ENCODE data around the gene SLC39A1.
"Not testable (repeated sequence)": the region's sequence is repeated elsewhere in the genome, so short reads cannot be mapped to it uniquely, and the experiment has no call there.

GRCh38 chr1:153979091-153979490 is 15.8 kb upstream of the SLC39A1 start:
- TF ChIP-seq TAF1 (IDR thresholded peaks at IDR 0.05; ENCODE audit: low read depth); CTCF (IDR thresholded peaks at IDR 0.05; ENCODE audit: poor library complexity, severe bottlenecking); EZH2 (IDR thresholded peaks at IDR 0.05; ENCODE audit: borderline replicate concordance, insufficient read depth, low read length, poor library complexity, severe bottlenecking); RAD21 (conservative IDR thresholded peaks at IDR 0.05); SMC3 (conservative IDR thresholded peaks at IDR 0.05; ENCODE audit: poor library complexity): not testable (repeated sequence)

Data from neural cell (in vitro differentiated cells).